HG02981 (cell line): Measurements from ENCODE around the gene SEPTIN11.

Experiments
- ATAC-seq: cut with Tn5 transposase; IDR thresholded peaks from one replicate; pipeline ENCODE4 v1.9.1; 2021; ENCODE audit warnings: mild to moderate bottlenecking, moderate library complexity; ENCODE audit not compliant: unreplicated experiment

SEPTIN11 gene

DNA sequence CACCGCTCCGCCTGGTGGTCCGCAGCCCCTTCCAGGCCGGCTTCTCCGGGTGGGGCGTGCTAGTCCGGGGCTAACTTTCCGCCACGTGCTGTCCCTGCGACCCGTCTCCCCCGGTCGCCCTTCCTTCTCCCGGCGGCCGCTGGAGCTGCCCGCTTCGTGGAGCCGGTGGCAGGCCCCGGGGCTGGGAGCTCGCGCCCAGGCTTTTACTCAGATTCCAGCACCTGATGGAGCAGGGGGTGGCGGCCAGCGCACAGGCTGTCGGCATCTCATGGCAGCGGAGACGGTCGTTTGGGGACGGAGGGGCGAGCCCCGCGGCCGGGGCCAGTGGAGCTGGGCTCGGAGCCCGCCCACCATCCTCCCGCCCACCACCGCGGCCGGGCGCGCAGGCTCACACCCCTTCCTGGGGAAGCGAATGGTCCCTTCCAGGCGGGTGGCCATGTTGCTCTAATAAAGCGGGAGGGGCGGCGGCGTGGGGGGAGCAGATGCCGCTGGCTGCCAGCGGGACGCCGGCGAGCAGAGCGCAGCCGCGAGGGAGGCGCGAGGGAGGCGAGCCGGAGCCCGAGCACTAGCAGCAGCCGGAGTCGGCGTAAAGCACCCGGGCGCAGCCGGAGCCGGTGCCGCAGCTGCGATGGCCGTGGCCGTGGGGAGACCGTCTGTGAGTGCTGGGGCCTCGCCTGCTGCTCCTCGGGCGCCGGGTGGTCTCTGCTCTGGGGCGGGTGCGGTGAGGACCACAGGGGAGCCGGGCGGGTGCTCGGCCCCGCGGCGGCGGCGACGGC, at the start of gene SEPTIN11:
Gene SEPTIN11, plus strand, starts transcription at position 477 of the 776 bp plus-strand sequence. Its CDS starts 152 bp downstream, at position 629.
- peak; percentile 68 for ATAC-seq

- ATAC-seq = no peak
Measured at GRCh38 chr4:76902233-76902890, 47.2 kb upstream of the SEPTIN11 start.

GRCh38 chr4:76904646-76905190, 44.8 kb upstream of the SEPTIN11 start:
- ATAC-seq = no peak

- no peak for ATAC-seq
Measured at GRCh38 chr4:76905521-76905920, 44.0 kb upstream of the SEPTIN11 start.

DNA sequence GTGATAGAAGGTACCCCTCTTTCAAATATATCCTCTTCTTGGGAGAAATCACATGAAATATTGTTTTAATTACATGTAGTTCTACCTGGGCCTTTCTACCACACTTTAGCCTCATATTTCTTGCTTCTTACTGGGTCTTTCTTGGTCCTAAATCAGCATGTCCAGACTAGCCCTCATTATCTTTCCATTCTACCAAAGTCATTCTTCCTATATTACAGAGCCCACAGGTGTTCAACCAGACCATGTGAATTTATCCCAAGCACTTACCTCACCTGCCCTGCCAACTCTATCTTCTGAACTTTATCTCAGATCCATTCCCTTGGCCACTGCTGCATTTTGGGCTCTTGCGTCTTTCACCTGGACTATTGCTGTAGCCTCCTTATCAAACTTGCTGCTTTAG, 39.8 kb upstream of the SEPTIN11 start:
- ATAC-seq = no peak

- ATAC-seq = no peak
Measured at GRCh38 chr4:76920715-76921114, 28.8 kb upstream of the SEPTIN11 start.

DNA sequence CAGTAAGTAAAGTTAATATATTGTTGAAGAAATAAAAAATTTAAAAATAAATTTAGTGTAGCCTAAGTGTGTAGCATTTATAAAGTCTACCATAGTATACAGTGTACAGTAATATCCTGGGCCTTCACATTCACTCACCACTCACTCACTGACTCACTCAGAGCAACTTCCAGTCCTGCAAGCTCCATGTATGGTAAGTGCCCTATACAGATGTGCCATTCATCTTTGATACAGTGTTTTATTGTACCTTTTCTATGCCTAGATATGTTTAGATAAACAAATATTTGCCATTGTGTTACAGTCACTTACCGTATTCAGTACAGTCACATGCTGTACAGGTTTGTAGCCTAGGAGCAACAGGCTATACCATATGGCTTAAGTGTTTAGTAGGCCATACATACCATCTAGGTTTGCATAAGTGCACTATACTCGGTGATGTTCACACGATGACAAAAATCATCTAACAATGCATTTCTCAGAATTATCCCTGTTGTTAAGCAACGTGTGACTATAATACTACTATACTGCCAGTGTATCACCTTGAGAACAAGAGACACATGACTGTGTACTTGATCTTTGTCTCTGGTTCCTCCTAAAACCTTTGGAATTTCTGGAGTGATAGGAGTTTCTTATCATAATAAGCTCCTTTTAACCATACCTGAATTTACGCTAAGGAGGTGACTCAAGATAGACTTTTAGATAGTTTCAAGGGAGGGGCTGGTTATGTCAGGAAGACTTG, 25.8 kb upstream of the SEPTIN11 start:
- no peak for ATAC-seq

GRCh38 chr4:76926841-76927240, 22.7 kb upstream of the SEPTIN11 start:
- ATAC-seq = no peak

- no peak for ATAC-seq
Measured at GRCh38 chr4:76930685-76931084, 18.9 kb upstream of the SEPTIN11 start.

GRCh38 chr4:76931087-76931486, 18.5 kb upstream of the SEPTIN11 start:
- no peak for ATAC-seq

DNA sequence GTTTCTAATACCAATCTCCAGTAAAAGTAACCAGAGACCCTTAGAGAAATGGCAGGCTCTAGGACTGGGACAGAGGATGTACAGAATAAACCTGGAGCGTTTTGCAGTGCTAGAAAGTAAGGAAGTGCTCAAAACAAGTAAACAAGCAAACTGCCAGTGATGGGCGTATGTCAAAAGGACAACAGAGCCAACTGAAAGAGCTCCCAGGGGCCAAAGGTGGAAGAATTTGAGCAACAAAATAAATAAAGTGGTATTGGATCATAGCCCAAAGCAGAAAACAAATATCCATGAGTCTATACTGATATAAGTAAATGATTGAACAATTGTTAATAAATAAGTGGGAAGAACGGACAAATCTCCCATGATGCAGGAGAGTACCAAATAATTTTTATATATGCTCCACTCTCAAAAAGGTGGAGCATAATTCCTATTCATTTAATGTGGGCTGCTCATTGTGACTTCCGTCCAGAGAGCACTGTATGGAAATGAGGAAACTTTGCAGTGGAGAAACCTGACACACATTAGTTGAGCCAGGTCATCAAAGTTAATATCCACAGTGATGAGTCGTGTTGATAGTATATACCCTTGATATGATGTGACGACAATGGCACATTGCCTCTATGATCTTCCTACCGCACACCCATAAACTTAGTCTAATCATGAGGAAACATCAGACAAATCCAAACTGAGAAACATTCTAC, 17.8 kb upstream of the SEPTIN11 start:
- ATAC-seq = no peak

DNA sequence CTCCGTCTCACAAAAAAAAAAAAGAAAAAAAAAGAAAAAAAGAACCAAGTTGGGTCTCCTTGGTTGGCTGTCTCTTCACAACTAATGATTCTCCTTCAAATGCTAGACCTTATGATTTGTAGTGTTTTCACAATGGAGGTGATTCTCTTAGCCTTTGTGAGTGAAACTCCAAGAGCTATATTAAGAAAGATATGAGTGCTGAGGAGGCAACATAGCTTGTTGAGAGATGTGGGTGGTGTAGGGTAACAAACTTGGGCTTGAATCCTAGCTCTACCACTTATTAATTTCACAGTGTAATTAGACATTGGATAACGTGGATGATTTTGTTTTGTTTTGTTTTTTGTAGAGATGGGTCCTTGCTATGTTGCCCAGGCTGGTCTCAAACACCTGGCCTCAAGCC, 10.4 kb upstream of the SEPTIN11 start:
- ATAC-seq = no peak

- ATAC-seq = no peak
Measured at GRCh38 chr4:76943129-76943620, 6.4 kb upstream of the SEPTIN11 start.

DNA sequence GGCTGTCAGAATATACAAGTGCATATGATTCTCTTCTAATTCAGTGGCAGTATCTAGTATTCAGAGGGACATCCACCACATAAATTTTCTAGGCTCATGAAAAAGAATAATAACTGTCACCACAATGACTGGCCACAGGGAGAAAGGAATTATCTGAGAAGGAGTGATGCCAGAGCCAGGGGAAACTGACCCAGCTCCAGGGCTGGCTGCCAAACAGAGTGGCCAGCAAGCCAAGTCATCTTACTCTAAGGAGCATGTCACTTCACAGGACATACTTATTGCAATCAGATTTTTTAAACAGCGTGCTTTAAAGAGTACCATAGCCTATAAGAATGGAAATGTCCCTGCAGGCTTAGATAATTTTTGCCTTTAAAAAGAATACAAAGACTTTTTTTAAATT, 5.8 kb upstream of the SEPTIN11 start:
- ATAC-seq = no peak

GRCh38 chr4:76947369-76947768, 2.2 kb upstream of the SEPTIN11 start:
- no peak for ATAC-seq

DNA sequence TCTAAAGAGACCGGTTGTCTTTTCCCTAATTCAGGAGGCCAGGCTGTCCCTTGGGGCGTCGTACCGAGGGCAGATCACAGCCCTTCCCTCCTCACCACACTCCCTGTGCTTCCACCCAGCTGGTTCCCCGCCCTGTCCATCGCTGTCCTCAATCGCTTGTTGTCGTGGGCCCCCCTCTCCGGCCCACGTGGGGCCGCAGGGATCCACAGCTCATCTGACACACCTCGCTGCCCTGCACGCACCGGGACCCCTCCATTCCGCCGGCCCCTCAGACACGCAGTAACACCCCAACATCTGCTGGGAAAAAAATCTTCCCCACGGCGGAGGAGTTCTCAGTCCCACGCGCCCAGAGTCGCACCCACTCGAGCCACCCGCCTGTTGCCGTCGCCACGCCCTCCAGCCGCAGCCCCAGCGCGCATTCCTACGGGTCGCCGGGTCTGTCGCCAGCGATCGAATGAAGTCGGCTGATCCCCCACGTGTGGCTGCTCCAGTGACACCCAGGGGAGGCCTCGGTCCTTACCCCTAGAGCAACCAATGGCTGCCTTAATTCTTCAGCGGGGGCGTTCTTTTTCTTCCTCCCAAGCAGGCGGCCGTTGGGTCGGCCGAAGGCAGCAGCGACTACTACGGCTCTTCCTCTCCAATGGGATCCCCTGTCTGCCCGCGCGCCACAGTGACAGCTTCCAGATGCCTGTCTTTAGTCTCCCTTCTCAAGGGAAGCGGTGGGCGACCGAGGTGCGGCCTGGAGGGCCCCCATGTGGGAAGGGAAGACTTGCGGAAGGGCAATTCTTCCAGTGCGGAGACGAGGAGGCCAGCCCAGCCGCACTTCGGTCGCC, 893 bp upstream of the SEPTIN11 start:
- ATAC-seq = peak; percentile 52

DNA sequence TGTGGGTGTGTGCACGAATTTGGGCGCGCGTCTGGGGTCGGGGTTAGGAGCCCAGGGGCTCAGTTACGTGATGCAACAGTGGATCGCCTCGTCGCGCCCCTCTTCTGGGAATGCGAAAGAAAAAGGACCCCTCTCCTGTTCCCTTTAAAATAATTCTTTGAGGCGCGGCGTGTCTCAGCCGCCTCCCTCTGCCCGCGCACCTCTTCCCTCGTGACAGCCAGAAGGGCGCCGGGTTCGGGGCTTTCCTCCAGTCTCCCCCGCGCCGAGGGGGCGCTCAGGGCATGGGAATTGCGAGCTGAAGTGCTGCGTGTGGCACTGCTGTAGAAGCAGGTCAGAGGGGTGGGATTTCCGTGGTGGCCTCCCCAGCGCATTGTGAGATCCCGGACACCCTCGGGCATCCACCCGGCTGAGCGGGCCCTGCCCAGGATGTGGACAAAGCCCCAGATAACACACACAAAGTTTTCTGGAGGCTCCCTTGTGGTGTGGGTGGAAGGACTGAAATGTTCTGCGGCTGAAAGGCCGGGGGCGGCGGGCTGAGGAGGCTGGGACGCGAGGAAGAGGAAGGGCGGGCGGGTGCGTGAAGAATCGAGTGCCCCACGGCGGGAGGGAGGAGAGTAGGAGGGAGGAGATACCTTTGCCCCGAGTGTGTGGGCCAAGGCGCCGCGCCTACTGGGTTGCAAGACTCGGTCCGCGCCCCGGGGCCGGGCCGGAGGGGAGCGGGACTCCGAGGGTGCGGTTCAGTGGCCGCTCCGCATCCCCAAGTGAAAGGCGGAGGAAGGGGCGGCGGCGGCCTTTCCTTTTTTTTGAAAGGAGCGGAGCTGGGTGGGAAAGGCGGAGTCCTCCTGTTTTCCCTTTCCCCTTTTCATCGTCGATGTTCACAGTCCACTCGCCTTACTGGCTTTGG, 752 bp downstream of the SEPTIN11 start:
- ATAC-seq = peak; percentile 13

GRCh38 chr4:76950956-76951671, 1.6 kb downstream of the SEPTIN11 start:
- ATAC-seq = no peak
